OCI-LY1 (cell line): Measurements from ENCODE around the gene PDE2A.

Experiments
- H2AFZ ChIP-seq: fragments of 200-600 bp; sonication (generic), shearing (Covaris generic); 2 replicates; pipeline ENCODE4 v1.6.0; 2014; ENCODE audit warnings: antibody characterized with exemption, mild to moderate bottlenecking, low read length
- H3F3A ChIP-seq: fragments of 200-600 bp; sonication (generic), shearing (Covaris generic); 2 replicates; pipeline ENCODE4 v1.6.0; 2014; ENCODE audit warnings: mild to moderate bottlenecking, antibody characterized with exemption, low read length, moderate library complexity; ENCODE audit not compliant: insufficient read depth
- H3K27ac ChIP-seq: fragments of 200-600 bp; sonication (generic); 2 replicates; pipeline ENCODE4 v1.5.1; 2014; ENCODE audit warnings: low read length, mixed run types, mild to moderate bottlenecking, low read depth; ENCODE audit not compliant: poor library complexity, severe bottlenecking
- H3K27me3 ChIP-seq: fragments of 200-600 bp; sonication (generic); 2 replicates; pipeline ENCODE4 v1.6.0; 2014; ENCODE audit warnings: antibody characterized with exemption, mild to moderate bottlenecking, low read length, moderate library complexity; ENCODE audit not compliant: insufficient read depth
- H3K36me3 ChIP-seq: fragments of 200-600 bp; sonication (generic); 2 replicates; pipeline ENCODE4 v1.6.1; 2014; ENCODE audit warnings: mild to moderate bottlenecking, antibody characterized with exemption, low read length, moderate library complexity, mixed read lengths; ENCODE audit not compliant: insufficient read depth
- H3K4me1 ChIP-seq: fragments of 200-600 bp; sonication (generic); 2 replicates; pipeline ENCODE4 v1.5.1; 2014; ENCODE audit warnings: mild to moderate bottlenecking, low read length, moderate library complexity; ENCODE audit not compliant: insufficient read depth, severe bottlenecking
- H3K4me2 ChIP-seq: fragments of 200-600 bp; sonication (generic), shearing (Covaris generic); 2 replicates; pipeline ENCODE4 v1.6.1; 2014; ENCODE audit warnings: low read length
- H3K4me3 ChIP-seq: fragments of 200-600 bp; sonication (generic); 2 replicates; pipeline ENCODE4 v1.5.1; 2014; ENCODE audit warnings: low read length, low read depth, mild to moderate bottlenecking, mixed read lengths; ENCODE audit not compliant: poor library complexity, severe bottlenecking
- H3K79me2 ChIP-seq: fragments of 200-600 bp; shearing (Covaris generic); 2 replicates; pipeline ENCODE4 v1.6.1; 2016; ENCODE audit warnings: mixed run types, low read length, mixed read lengths; ENCODE audit not compliant: insufficient read depth
- H3K9ac ChIP-seq: fragments of 200-600 bp; sonication (generic), shearing (Covaris generic); 2 replicates; pipeline ENCODE4 v1.6.1; 2014; ENCODE audit warnings: mild to moderate bottlenecking, low read length, mixed read lengths
- H3K9me2 ChIP-seq: fragments of 200-600 bp; sonication (generic), shearing (Covaris generic); 2 replicates; pipeline ENCODE4 v1.6.1; 2014; ENCODE audit warnings: low read depth, mild to moderate bottlenecking, low read length, mixed read lengths
- H3K9me3 ChIP-seq: fragments of 200-600 bp; shearing (Covaris generic); 2 replicates; pipeline ENCODE4 v1.6.1; 2014; ENCODE audit warnings: low read length, mixed read lengths
- H4K20me1 ChIP-seq: fragments of 200-600 bp; sonication (generic), shearing (Covaris generic); 2 replicates; pipeline ENCODE4 v1.6.0; 2016; ENCODE audit warnings: mild to moderate bottlenecking, low read length; ENCODE audit not compliant: insufficient read depth
- CTCF ChIP-seq: fragments of 200-600 bp; sonication (generic), shearing (Covaris generic); IDR thresholded peaks from 2 replicates; pipeline ENCODE4 v1.5.1; 2017; ENCODE audit warnings: mild to moderate bottlenecking, antibody characterized with exemption, low read length, moderate library complexity, mixed read lengths
- EZH2 ChIP-seq: fragments of 200-600 bp; sonication (generic), shearing (Covaris generic); IDR thresholded peaks from 2 replicates; pipeline ENCODE4 v1.8.0; 2017; ENCODE audit warnings: borderline replicate concordance, mixed run types, mild to moderate bottlenecking, antibody characterized with exemption, low read length, moderate library complexity, mixed read lengths

PDE2A gene

GRCh38 chr11:72636376-72636775 is 37.8 kb downstream of the PDE2A start:
- Histone ChIP-seq H3K27ac (no peak overlapping the region), H3K4me3 (no peak overlapping the region), H3K9me3 (no peaks in the 10 kb centered on the region), H3K4me2 (no peak overlapping the region), H4K20me1 (no peaks in the 10 kb centered on the region), H3K79me2 (no peaks in the 10 kb centered on the region), H2AFZ (no peak overlapping the region), H3K4me1 (no peaks in the 10 kb centered on the region), H3K9ac (no peak overlapping the region), H3F3A (no peaks in the 10 kb centered on the region), H3K36me3 (no peaks in the 10 kb centered on the region), H3K27me3 (peaks cover 8% of the 10 kb centered on the region; the same call in 1 of the 2 replicates), H3K9me2 (no peaks in the 10 kb centered on the region)
- TF ChIP-seq CTCF (no peak), EZH2 (no peak)

GRCh38 chr11:72635933-72636332 is 38.3 kb downstream of the PDE2A start:
- Histone ChIP-seq H3K9ac (no peak overlapping the region), H3K36me3 (no peaks in the 10 kb centered on the region), H4K20me1 (no peaks in the 10 kb centered on the region), H3K4me3 (no peak overlapping the region), H3K9me3 (no peaks in the 10 kb centered on the region), H3F3A (no peaks in the 10 kb centered on the region), H3K4me2 (no peak overlapping the region), H2AFZ (no peak overlapping the region), H3K9me2 (no peaks in the 10 kb centered on the region), H3K79me2 (no peaks in the 10 kb centered on the region), H3K27me3 (peaks cover 11% of the 10 kb centered on the region; the same call in 1 of the 2 replicates), H3K27ac (no peak overlapping the region), H3K4me1 (no peaks in the 10 kb centered on the region)
- TF ChIP-seq EZH2 (no peak), CTCF (no peak)

DNA sequence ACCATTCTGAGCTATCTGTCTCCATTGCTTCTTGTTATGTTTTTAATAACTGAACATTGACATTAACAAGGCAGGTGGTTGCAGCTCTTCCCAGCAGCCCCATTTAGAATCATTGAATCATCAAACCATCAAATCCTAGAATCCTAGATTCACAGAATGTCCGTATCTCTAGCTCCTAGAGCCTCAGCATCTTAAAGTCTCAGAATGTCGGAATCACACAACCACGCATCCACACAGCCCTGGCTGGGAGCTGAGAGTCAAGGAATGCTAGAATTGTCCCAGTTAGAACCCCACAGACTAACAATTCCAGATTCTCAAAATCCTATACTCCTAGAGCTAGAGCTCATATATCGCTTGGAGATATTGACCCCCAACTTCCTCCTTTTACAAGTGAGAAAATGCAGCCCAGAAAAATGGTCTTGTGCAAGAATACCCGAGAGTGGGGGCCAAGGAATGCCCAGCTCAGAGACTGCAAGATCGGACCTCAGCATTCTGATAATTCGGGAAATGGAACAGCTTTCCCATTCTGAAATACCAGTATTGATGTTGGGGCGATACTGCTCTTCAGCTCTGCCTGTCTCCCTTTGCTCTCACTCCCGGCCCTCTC is 38.8 kb downstream of the PDE2A start:
- no peaks in the 10 kb centered on the region for H3K79me2 ChIP-seq
- H3K27me3 ChIP-seq: peaks cover 11% of the 10 kb centered on the region; the same call in 1 of the 2 replicates
- no peaks in the 10 kb centered on the region for H3K9me3 ChIP-seq
- no peak overlapping the region for H3K4me3 ChIP-seq
- TF ChIP-seq CTCF (no peak), EZH2 (no peak)
- H3K9me2 ChIP-seq: no peaks in the 10 kb centered on the region
- no peak overlapping the region for H3K9ac ChIP-seq
- no peaks in the 10 kb centered on the region for H3K36me3 ChIP-seq
- H2AFZ ChIP-seq: no peak overlapping the region
- no peaks in the 10 kb centered on the region for H3F3A ChIP-seq
- H3K4me2 ChIP-seq: no peak overlapping the region
- no peak overlapping the region for H3K27ac ChIP-seq
- no peaks in the 10 kb centered on the region for H4K20me1 ChIP-seq
- H3K4me1 ChIP-seq: no peaks in the 10 kb centered on the region
